Measurements from ENCODE around the gene CLCNKA. TPM values are rescaled to one million over a fixed set of nuclear protein-coding genes. Genes with fewer than 3 reads are reported as not detected.
"Not testable (repeated sequence)": the region's sequence is repeated elsewhere in the genome, so short reads cannot be mapped to it uniquely, and the experiment has no call there.

The CLCNKA gene
- total RNA-seq, 2 donors from 2014 or later, result 0.20 TPM; not detected in 1

GRCh38 chr1:16026723-16027484 lies 5.1 kb downstream of the CLCNKA start:
- no peaks in the 10 kb centered on the region for H3K27me3 ChIP-seq
- H3K36me3 ChIP-seq, result no peaks in the 10 kb centered on the region
- TF ChIP-seq CTCF (IDR thresholded peaks at IDR 0.05), result no peak
- no peak for DNase-seq (ENCODE audit: low spot score)
- peak overlapping the region; percentile 14 to 38 for H3K4me3 ChIP-seq
- no peaks in the 10 kb centered on the region for H3K9me3 ChIP-seq
- peak overlapping the region; percentile 36 to 53 for H3K27ac ChIP-seq
- peaks cover 0 to 13% of the 10 kb centered on the region in 2 donors for H3K4me1 ChIP-seq

- H3K27me3 ChIP-seq, result no peaks in the 10 kb centered on the region
- H3K9me3 ChIP-seq, result no peaks in the 10 kb centered on the region
- H3K36me3 ChIP-seq, result no peaks in the 10 kb centered on the region
- no peak for TF ChIP-seq CTCF (IDR thresholded peaks at IDR 0.05)
- H3K4me1 ChIP-seq, result peaks cover 0 to 22% of the 10 kb centered on the region in 2 donors
- DNase-seq (ENCODE audit: low spot score), result no peak
- H3K4me3 ChIP-seq, result no peak overlapping the region
- no peak overlapping the region for H3K27ac ChIP-seq
These were observed 6.6 kb downstream of the CLCNKA start for GRCh38 chr1:16028237-16029002.

GRCh38 chr1:16029003-16029268 lies 7.1 kb downstream of the CLCNKA start:
- DNase-seq (ENCODE audit: low spot score); H3K36me3 ChIP-seq; H3K27ac ChIP-seq; H3K4me3 ChIP-seq; H3K9me3 ChIP-seq; H3K27me3 ChIP-seq: not testable (repeated sequence)
- peaks cover 0 to 22% of the 10 kb centered on the region in 2 donors for H3K4me1 ChIP-seq

DNA sequence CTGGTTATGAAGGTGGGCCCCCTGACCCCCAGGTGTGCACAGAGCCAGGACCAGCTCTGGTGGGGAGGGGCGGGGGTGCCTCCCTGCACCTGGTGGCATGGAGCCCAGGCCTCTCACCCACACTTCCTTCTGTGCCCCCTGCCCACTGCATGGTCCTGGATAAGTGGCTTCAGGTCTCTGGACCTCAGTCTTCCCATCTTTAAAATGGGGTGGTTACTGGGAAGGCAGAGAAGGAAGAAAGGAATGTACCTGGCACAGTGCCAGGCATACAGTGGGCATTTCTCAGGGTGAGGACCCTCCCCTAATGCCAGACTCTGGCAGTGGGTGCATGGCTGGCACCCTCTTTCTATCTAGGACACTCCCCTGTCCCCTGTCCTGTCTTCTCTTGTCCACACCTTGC lies 7.5 kb downstream of the CLCNKA start:
- Histone ChIP-seq H3K9me3 (no peaks in the 10 kb centered on the region), H3K4me1 (peaks cover 0 to 22% of the 10 kb centered on the region in 2 donors), H3K36me3 (no peaks in the 10 kb centered on the region), H3K4me3 (no peak overlapping the region), H3K27me3 (no peaks in the 10 kb centered on the region), H3K27ac (no peak overlapping the region)
- DNase-seq (ENCODE audit: low spot score), result no peak
- TF ChIP-seq CTCF (IDR thresholded peaks at IDR 0.05), result no peak

- DNase-seq (ENCODE audit: low spot score), result no peak
These were observed 9.7 kb downstream of the CLCNKA start for GRCh38 chr1:16031551-16031950.

More at GRCh38 chr1:16031551-16031950, 9.7 kb downstream of the CLCNKA start:
- Histone ChIP-seq H3K4me1 (peaks cover 0 to 22% of the 10 kb centered on the region in 2 donors), H3K4me3 (no peak overlapping the region), H3K36me3 (no peaks in the 10 kb centered on the region), H3K27ac (no peak overlapping the region), H3K27me3 (no peaks in the 10 kb centered on the region), H3K9me3 (no peaks in the 10 kb centered on the region)
- no peak for TF ChIP-seq CTCF (IDR thresholded peaks at IDR 0.05)
